ENCODE results near the gene YWHAE.
A peak's percentile ranks its signal among the peaks of the same experiment; 100 is the strongest.
"Not testable (repeated sequence)": the region's sequence is repeated elsewhere in the genome, so short reads cannot be mapped to it uniquely, and the experiment has no call there.

YWHAE gene

DNA sequence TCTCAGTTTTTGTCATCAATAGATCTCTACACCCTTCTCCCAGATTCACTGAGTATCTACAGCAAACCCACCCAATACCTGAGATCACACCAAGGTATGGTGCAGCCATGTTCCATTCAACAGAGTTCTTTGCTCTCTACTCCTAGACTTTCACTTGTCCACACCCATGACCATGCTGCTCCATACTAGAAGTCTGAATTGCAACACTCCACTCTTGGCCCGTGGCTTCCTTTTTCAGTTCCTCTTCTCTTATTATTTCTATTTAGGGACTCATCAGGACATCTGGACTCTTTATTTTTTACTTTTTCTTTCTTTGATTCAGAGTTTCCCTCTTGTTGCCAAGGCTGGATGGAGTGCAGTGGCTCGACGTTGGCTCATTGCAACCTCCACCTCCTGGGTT is 37.1 kb downstream of the YWHAE start:
- peak overlapping the region; percentile 72 to 90 (median 80); a peak in 21 of 22 replicates for H3K9ac ChIP-seq
- peak; percentile 71 to 97 (median 93); a peak in 20 of 22 replicates for TF ChIP-seq Cebpa-rat (IDR thresholded peaks at IDR 0.05)
- H3K4me3 ChIP-seq: peak overlapping the region; percentile 8 to 69 (median 56); a peak in 19 of 20 replicates
- peaks cover 36 to 99% (median 81%) of the 10 kb centered on the region in 11 experiments for H4K20me1 ChIP-seq
- H3K9me3 ChIP-seq (replicated peaks in 1 of 11): no peaks in the 10 kb centered on the region
- peak overlapping the region; percentile 58 to 99 (median 95); a peak in 21 of 22 replicates for H3K27ac ChIP-seq
- peaks cover 85 to 95% (median 88%) of the 10 kb centered on the region in 10 experiments for H3K4me1 ChIP-seq
- H3K4me2 ChIP-seq: peak overlapping the region; percentile 68 to 100 (median 90)
- H3K36me3 ChIP-seq: peaks cover 38 to 69% (median 53%) of the 10 kb centered on the region in 11 experiments
- no peaks in the 10 kb centered on the region for H3K27me3 ChIP-seq

DNA sequence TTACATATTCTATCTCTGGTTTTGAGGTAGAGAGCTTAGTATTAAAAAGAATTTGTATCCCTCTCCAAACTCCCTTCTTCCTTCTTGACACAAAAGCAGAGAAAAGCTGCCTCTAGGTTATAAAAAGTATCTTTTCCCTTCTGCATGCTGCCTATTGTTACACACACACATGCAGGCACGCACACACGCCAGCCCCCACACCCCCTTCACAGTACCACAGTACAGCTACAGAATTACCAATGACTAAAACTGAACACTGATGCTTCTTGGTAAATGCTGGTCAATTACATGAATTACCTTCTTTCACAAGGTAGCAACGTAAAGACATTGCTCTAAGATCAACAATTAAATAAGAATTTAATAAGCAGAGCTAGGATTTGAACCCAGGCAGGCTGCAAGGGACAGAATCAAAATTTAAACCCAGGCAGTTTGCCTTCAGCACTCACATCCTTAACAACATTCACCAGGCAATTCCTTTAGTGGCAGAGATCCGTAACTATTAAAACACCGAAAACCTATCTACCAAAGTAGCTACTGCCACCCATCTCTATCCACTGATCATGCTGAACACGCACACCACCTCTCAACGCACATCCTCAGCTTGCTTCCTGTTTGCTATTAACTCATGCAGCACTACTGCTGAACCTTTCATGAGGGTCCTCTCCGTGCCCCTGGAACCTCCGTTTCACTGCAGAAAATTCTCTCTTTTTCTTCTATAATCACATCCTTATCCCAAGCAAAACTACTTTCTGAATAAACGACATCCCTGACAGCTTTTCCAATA is 37.8 kb downstream of the YWHAE start:
- Histone ChIP-seq H3K27ac (peak overlapping the region; percentile 57 to 99 (median 95); a peak in 21 of 22 replicates), H3K9me3 (replicated peaks in 1 of 11) (no peaks in the 10 kb centered on the region), H3K36me3 (peaks cover 37 to 69% (median 54%) of the 10 kb centered on the region in 11 experiments), H3K4me2 (peak overlapping the region; percentile 68 to 100 (median 90)), H3K9ac (peak overlapping the region; percentile 72 to 90 (median 80); a peak in 21 of 22 replicates), H3K27me3 (no peaks in the 10 kb centered on the region), H3K4me3 (peak overlapping the region; percentile 8 to 69 (median 56); a peak in 19 of 20 replicates), H4K20me1 (peaks cover 36 to 99% (median 81%) of the 10 kb centered on the region in 11 experiments), H3K4me1 (peaks cover 79 to 88% (median 82%) of the 10 kb centered on the region in 10 experiments)
- no peak for TF ChIP-seq Cebpa-rat (IDR thresholded peaks at IDR 0.05)

GRCh38 chr17:1360975-1361374 is 39.0 kb downstream of the YWHAE start:
- H3K36me3 ChIP-seq: peaks cover 45 to 77% (median 64%) of the 10 kb centered on the region in 11 experiments
- peak overlapping the region; percentile 52 to 100 (median 90) for H3K4me2 ChIP-seq
- peak overlapping the region in 7 of 10 experiments; percentile 46 to 69 (median 60); a peak in 14 of 20 replicates for H3K4me3 ChIP-seq
- no peaks in the 10 kb centered on the region for H3K27me3 ChIP-seq
- TF ChIP-seq Cebpa-rat (IDR thresholded peaks at IDR 0.05): no peak
- peaks cover 67 to 76% (median 72%) of the 10 kb centered on the region in 10 experiments for H3K4me1 ChIP-seq
- H3K9ac ChIP-seq: peak overlapping the region in 10 of 11 experiments; percentile 25 to 90 (median 77); a peak in 18 of 22 replicates
- H4K20me1 ChIP-seq: peaks cover 34 to 99% (median 81%) of the 10 kb centered on the region in 11 experiments; a peak in 21 of 22 replicates
- H3K9me3 ChIP-seq (replicated peaks in 1 of 11): no peaks in the 10 kb centered on the region
- peak overlapping the region; percentile 67 to 99 (median 95); a peak in 21 of 22 replicates for H3K27ac ChIP-seq

GRCh38 chr17:1360315-1360714 is 39.7 kb downstream of the YWHAE start:
- H3K27me3 ChIP-seq; H3K9me3 ChIP-seq (replicated peaks in 1 of 11): not testable (repeated sequence)
- Histone ChIP-seq H4K20me1 (peaks cover 35 to 99% (median 81%) of the 10 kb centered on the region in 11 experiments; a peak in 21 of 22 replicates), H3K4me1 (peaks cover 61 to 70% (median 66%) of the 10 kb centered on the region in 10 experiments), H3K9ac (peak overlapping the region in 10 of 11 experiments; percentile 44 to 90 (median 77); a peak in 20 of 22 replicates), H3K4me3 (peak overlapping the region in 7 of 10 experiments; percentile 24 to 69 (median 60); a peak in 11 of 20 replicates), H3K27ac (peak overlapping the region; percentile 67 to 99 (median 95)), H3K36me3 (peaks cover 52 to 84% (median 71%) of the 10 kb centered on the region in 11 experiments), H3K4me2 (peak overlapping the region; percentile 52 to 100 (median 90))

- H4K20me1 ChIP-seq: peaks cover 93 to 100% (median 99%) of the 10 kb centered on the region in 11 experiments
- no peak overlapping the region for H3K4me3 ChIP-seq
- no peak for TF ChIP-seq Cebpa-rat (IDR thresholded peaks at IDR 0.05)
- H3K36me3 ChIP-seq: peaks cover 88 to 100% (median 96%) of the 10 kb centered on the region in 11 experiments
- no peak overlapping the region for H3K27ac ChIP-seq
- H3K9ac ChIP-seq: no peak overlapping the region
- H3K4me1 ChIP-seq: peaks cover 3 to 14% (median 7%) of the 10 kb centered on the region in 10 experiments; a peak in 17 of 20 replicates
- H3K9me3 ChIP-seq (replicated peaks in 1 of 11): no peaks in the 10 kb centered on the region
- H3K27me3 ChIP-seq: no peaks in the 10 kb centered on the region
- H3K4me2 ChIP-seq: no peak overlapping the region
These were observed 46.0 kb downstream of the YWHAE start for GRCh38 chr17:1354030-1354429.

- Histone ChIP-seq H3K4me1 (peaks cover 0 to 16% (median 2%) of the 10 kb centered on the region in 10 experiments; a peak in 7 of 20 replicates), H4K20me1 (peaks cover 97 to 100% (median 100%) of the 10 kb centered on the region in 11 experiments), H3K36me3 (peaks cover 95 to 100% (median 98%) of the 10 kb centered on the region in 11 experiments)
- not testable (repeated sequence) for H3K9ac ChIP-seq; H3K4me2 ChIP-seq; H3K4me3 ChIP-seq; H3K27ac ChIP-seq; H3K9me3 ChIP-seq (replicated peaks in 1 of 11); H3K27me3 ChIP-seq
These were observed 47.5 kb downstream of the YWHAE start for GRCh38 chr17:1352530-1352929.

GRCh38 chr17:1351971-1352370 is 48.1 kb downstream of the YWHAE start:
- no peaks in the 10 kb centered on the region for H3K9me3 ChIP-seq (replicated peaks in 1 of 11)
- peaks cover 0 to 21% (median 2%) of the 10 kb centered on the region in 10 experiments; a peak in 7 of 20 replicates for H3K4me1 ChIP-seq
- H3K4me2 ChIP-seq: no peak overlapping the region
- H3K27me3 ChIP-seq: no peaks in the 10 kb centered on the region
- peaks cover 99 to 100% (median 100%) of the 10 kb centered on the region in 11 experiments for H4K20me1 ChIP-seq
- TF ChIP-seq Cebpa-rat (IDR thresholded peaks at IDR 0.05): no peak
- no peak overlapping the region for H3K9ac ChIP-seq
- H3K4me3 ChIP-seq: no peak overlapping the region
- peaks cover 98 to 100% (median 99%) of the 10 kb centered on the region in 11 experiments for H3K36me3 ChIP-seq
- no peak overlapping the region for H3K27ac ChIP-seq

- Histone ChIP-seq H4K20me1 (peaks cover 99 to 100% (median 100%) of the 10 kb centered on the region in 11 experiments), H3K36me3 (peaks cover 98 to 100% (median 99%) of the 10 kb centered on the region in 11 experiments), H3K4me2 (no peak overlapping the region), H3K4me1 (peaks cover 0 to 22% (median 2%) of the 10 kb centered on the region in 10 experiments; a peak in 7 of 20 replicates), H3K27ac (no peak overlapping the region), H3K9me3 (replicated peaks in 1 of 11) (no peaks in the 10 kb centered on the region), H3K27me3 (no peaks in the 10 kb centered on the region), H3K9ac (no peak overlapping the region), H3K4me3 (no peak overlapping the region)
- TF ChIP-seq Cebpa-rat (IDR thresholded peaks at IDR 0.05): no peak
These were observed 48.7 kb downstream of the YWHAE start for GRCh38 chr17:1351275-1351674.

Data from BLaER1 treated with 17β-estradiol and CSF1 and Interleukin-3, amounts not matched to agents 10 nM and 100 nM (cell line).